Diencephalon (tissue), 1 donor: ENCODE results near the gene ATP8B4. TPM values are rescaled to one million over a fixed set of nuclear protein-coding genes. Genes with fewer than 3 reads are reported as not detected.
A peak's percentile ranks its signal among the peaks of the same experiment; 100 is the strongest.

Experiments
- small RNA-seq: library from RNA; depleted of rRNA; stranded (forward); fragments of <200 nt; gene quantifications from one replicate; pipeline ENCODE3, GENCODE V24; 2014
- total RNA-seq: library from RNA; depleted of rRNA; stranded (reverse); fragments of >200 nt; gene quantifications from one replicate; pipeline ENCODE4 v1.2.3, GENCODE V29; 2014

Gene ATP8B4, protein sequence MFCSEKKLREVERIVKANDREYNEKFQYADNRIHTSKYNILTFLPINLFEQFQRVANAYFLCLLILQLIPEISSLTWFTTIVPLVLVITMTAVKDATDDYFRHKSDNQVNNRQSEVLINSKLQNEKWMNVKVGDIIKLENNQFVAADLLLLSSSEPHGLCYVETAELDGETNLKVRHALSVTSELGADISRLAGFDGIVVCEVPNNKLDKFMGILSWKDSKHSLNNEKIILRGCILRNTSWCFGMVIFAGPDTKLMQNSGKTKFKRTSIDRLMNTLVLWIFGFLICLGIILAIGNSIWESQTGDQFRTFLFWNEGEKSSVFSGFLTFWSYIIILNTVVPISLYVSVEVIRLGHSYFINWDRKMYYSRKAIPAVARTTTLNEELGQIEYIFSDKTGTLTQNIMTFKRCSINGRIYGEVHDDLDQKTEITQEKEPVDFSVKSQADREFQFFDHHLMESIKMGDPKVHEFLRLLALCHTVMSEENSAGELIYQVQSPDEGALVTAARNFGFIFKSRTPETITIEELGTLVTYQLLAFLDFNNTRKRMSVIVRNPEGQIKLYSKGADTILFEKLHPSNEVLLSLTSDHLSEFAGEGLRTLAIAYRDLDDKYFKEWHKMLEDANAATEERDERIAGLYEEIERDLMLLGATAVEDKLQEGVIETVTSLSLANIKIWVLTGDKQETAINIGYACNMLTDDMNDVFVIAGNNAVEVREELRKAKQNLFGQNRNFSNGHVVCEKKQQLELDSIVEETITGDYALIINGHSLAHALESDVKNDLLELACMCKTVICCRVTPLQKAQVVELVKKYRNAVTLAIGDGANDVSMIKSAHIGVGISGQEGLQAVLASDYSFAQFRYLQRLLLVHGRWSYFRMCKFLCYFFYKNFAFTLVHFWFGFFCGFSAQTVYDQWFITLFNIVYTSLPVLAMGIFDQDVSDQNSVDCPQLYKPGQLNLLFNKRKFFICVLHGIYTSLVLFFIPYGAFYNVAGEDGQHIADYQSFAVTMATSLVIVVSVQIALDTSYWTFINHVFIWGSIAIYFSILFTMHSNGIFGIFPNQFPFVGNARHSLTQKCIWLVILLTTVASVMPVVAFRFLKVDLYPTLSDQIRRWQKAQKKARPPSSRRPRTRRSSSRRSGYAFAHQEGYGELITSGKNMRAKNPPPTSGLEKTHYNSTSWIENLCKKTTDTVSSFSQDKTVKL
- 11.1 TPM for total RNA-seq

DNA sequence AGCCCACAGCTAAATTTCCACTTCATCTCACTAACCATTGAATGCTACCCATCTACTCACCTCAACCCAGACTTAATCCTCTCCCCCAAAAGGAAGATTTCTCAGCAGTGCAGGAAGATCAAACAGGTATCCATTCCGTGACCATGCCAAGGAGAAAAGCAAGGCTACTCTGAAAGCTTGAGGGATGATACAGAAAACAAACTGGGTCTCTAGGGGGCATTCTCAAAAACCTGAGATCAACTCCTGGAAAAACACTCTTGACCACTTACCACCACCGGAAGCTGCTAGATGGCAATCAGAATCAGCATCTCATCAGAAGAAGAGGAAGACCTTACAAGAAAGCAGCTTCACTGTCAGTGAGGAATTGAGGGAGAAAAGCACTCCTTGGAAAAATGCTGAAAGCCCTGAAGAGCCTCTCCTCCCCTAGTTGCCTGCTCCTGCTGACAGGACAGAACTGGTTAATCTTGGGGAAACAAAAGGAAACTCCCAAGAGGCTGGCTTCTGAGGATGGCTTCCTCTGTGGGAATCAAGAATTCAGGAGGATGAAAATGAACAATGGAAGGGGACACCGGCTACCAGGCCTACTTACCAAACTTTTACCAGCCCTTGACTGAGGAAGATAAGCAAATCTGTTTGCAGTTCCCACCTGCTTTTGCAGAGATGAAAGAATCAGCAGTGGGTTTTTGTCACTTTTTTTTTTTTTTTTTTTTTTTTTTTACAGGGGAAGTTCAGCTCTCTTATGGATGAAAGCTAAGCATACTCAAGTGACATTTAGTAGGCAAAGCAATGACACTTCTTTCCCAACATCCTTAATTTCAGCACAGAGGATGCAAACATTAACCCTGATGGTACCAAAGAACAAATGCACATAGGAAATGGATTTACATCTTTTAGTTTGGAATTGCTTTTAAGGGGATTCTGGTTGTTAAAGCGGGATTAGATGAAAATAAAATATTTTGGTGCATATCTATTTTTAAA is at the start of gene ATP8B4:
ATP8B4 (minus strand) TSS at position 171 of the 978 bp plus-strand sequence. CDS start 12,267 bp downstream, outside the sequence.

Small RNA genes within 50 kb of the gene (small RNA-seq; reads per million reads assigned to genes)
- gene RNA5SP394, result 0.54 reads per million, percentile 57 among the genes with 10 or more reads in this experiment

Other genes starting within 250 kb of the ATP8B4 start
- gene SLC27A2, start 63.0 kb upstream of the ATP8B4 start, total RNA-seq, result 6.2 TPM
- 22.1 TPM for gene HDC, start 146.5 kb upstream of the ATP8B4 start, total RNA-seq
- 37.8 TPM for gene GABPB1, start 236.0 kb upstream of the ATP8B4 start, total RNA-seq